GM19467 (cell line): ENCODE measurements around the gene ARL8A.
"Not testable (repeated sequence)": the region's sequence is repeated elsewhere in the genome, so short reads cannot be mapped to it uniquely, and the experiment has no call there.

ENCODE experiments used
- ATAC-seq: cut with Tn5 transposase; IDR thresholded peaks from one replicate; pipeline ENCODE4 v1.9.1; 2021; ENCODE audit warnings: mild to moderate bottlenecking, moderate library complexity; ENCODE audit not compliant: unreplicated experiment

Gene ARL8A

GRCh38 chr1:202176949-202177927, 32.7 kb upstream of the ARL8A start:
- ATAC-seq = no peak

- ATAC-seq = no peak
These were observed 29.5 kb upstream of the ARL8A start for GRCh38 chr1:202173993-202174392.

GRCh38 chr1:202172015-202172355, 27.4 kb upstream of the ARL8A start:
- no peak for ATAC-seq

GRCh38 chr1:202171292-202172014, 26.9 kb upstream of the ARL8A start:
- ATAC-seq = no peak

GRCh38 chr1:202170726-202171125, 26.2 kb upstream of the ARL8A start:
- ATAC-seq = no peak

GRCh38 chr1:202168861-202169260, 24.3 kb upstream of the ARL8A start:
- no peak for ATAC-seq

- ATAC-seq = no peak
These were observed 23.3 kb upstream of the ARL8A start for GRCh38 chr1:202167708-202168415.

GRCh38 chr1:202167054-202167453, 22.5 kb upstream of the ARL8A start:
- ATAC-seq = not testable (repeated sequence)

- no peak for ATAC-seq
These were observed 21.7 kb upstream of the ARL8A start for GRCh38 chr1:202165942-202166843.

- ATAC-seq = no peak
These were observed 20.9 kb upstream of the ARL8A start for GRCh38 chr1:202165267-202165941.

- no peak for ATAC-seq
These were observed 19.9 kb upstream of the ARL8A start for GRCh38 chr1:202164271-202165037.

- no peak for ATAC-seq
These were observed 19.0 kb upstream of the ARL8A start for GRCh38 chr1:202163281-202164270.

GRCh38 chr1:202162418-202163280, 18.1 kb upstream of the ARL8A start:
- no peak for ATAC-seq

- ATAC-seq = no peak
These were observed 17.5 kb upstream of the ARL8A start for GRCh38 chr1:202162047-202162417.

GRCh38 chr1:202161151-202162046, 16.9 kb upstream of the ARL8A start:
- ATAC-seq = no peak

GRCh38 chr1:202160377-202160940, 15.9 kb upstream of the ARL8A start, which contains the start of gene PTPN7:
Gene PTPN7 (minus strand): TSS chr1:202160602. CDS start chr1:202159402, 1,200 bp downstream.
- ATAC-seq = peak; percentile 41
